ENCODE results near the gene GFY.

GFY gene

GRCh38 chr19:49473868-49474541 lies 48.8 kb downstream of the GFY start, which contains the start of gene FLT3LG:
Gene FLT3LG, plus strand, starts transcription at chr19:49474215. Its CDS starts 425 bp downstream, at chr19:49474640.
- peak; percentile 79 for DNase-seq

DNA sequence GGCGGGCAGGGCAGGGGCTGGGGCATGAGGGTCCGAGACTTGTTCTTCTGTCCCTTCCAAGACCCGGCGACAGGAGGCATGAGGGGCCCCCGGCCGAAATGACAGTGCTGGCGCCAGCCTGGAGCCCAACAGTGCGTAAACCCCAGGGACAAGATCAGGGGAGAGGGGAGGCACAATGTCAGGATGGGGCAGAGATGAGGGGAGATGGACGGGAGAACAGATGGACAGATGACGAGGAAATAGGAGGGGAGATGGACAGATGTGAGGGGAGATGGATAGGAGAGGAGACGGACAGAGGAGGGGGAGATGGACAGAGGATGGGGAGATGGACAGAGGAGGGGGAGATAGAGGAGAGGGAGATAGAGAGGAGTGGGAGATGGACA lies 49.3 kb downstream of the GFY start:
- no peak for DNase-seq

DNA sequence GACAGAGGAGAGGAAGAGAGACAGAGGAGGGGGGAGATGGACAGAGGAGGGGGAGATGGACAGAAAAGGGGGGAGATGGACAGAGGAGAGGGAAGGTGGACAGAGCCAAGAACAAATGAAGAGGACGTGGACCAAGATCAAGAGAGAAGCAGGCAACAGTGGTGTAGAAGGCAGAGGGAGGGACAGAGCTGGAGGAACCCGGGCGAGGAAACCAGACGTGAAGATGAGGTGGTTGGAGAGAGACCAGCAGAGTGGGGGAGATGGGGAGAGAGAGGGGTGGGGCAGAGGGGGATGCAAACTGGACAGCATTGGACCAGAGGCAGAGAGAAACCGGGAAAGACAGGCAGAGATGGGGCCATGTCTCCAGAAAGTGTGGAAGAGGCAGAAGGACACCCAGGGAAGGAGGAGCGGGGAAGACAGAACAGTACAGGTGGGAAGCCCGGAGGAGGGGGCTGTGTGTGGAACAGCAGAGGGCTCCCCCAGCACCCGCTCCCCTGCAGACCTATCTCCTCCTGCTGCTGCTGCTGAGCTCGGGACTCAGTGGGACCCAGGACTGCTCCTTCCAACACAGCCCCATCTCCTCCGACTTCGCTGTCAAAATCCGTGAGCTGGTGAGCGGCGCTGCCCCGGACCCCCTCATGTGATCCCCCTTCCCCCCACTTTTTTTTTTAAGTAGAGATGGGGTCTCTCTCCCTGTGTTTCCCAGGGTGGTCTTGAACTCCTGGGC lies 50.2 kb downstream of the GFY start:
- DNase-seq: no peak

GRCh38 chr19:49475995-49476880 lies 51.0 kb downstream of the GFY start:
- no peak for DNase-seq
